ENCODE data around the gene IBA57. TPM values are rescaled to one million over a fixed set of nuclear protein-coding genes. Genes with fewer than 3 reads are reported as not detected.

IBA57 gene
- polyA plus RNA-seq, 1 of the 3 experiments (the other 2 are of a cell fraction) = 1.8 TPM

DNA sequence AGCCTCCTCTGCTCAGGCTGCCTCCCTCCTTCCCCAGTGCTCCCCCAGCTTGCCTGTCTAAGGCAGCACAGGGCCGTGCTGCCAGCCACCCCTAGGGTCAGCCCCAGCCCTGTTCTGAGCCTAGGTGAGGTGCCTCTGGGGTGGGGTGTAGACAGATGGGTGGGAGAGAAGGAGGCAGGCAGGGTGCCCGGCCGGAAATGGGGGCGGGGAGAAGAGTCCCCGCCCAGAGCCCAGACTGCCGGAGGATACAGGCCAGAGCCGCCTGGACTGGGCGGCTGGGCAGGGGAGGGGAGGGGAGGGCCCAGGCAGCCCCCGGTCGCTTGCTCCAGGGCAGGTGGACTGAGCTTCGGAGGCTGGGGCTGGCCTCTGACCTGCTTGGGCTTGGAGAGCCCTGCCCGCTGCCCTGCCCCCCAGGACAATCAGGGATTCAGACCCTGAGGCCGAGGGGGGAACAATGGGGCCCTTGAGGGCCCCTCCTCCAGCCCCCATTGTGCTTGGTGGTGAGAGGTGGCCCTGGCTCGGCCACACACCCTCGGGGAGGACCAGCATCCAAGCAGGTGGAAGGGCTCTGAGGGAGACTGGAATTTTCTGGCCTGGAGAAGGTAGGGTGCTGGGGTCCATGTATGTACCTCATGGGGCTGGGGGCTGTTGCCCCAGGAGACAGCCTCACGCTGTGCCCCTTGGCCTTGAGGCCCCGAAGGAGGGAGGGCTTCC is 16.0 kb upstream of the IBA57 start, which contains the start of gene GJC2:
Gene GJC2, plus strand, starts transcription at position 525 of the 714 bp plus-strand sequence. CDS start 7,829 bp downstream, outside the sequence.
- H3K4me1 ChIP-seq (ENCODE audit: control insufficient read depth in 1 of 2, insufficient read depth in 2 of 2, low read depth in 1 of 2, low read length in 1 of 2) = peaks cover 0 to 12% of the 10 kb centered on the region in 2 experiments; a peak in 1 of 4 replicates
- no peak within 1 kb of the TSS for H3K4me3 ChIP-seq (ENCODE audit: low read depth in 2 of 2, low read length in 1 of 2)
- ChIA-PET CTCF (interaction anchor here (2.8 kb wide), 1 partner anchor 16 kb away, joined by 17 read pairs; the partner anchor contains the start of gene IBA57), POLR2A (interaction anchor here (1.0 kb wide), 1 partner anchor 16 kb away, joined by 4 read pairs; the partner anchor contains the start of gene IBA57)
- no peaks in the 10 kb centered on the region for H3K9me3 ChIP-seq
- H3K9me2 ChIP-seq = no peaks in the 10 kb centered on the region
- peaks cover 0 to 36% of the 10 kb centered on the region in 2 experiments for H3K36me3 ChIP-seq (replicated peaks in 1 of 2; ENCODE audit: control insufficient read depth in 1 of 2, insufficient read depth in 2 of 2, low read length in 1 of 2)
- peak within 1 kb of the TSS in 1 of 2 experiments; percentile 4; a peak in 1 of 4 replicates for H3K27ac ChIP-seq (ENCODE audit: low read depth in 2 of 2, low read length in 1 of 2)
- H3K9ac ChIP-seq = no peak within 1 kb of the TSS
- no peak within 1 kb of the TSS for H3K4me2 ChIP-seq
- no peak for TF ChIP-seq GATA2 (CRISPR knock-in tag; IDR thresholded peaks at IDR 0.05)
- no peak for TF ChIP-seq RCOR1 (IDR thresholded peaks at IDR 0.05; ENCODE audit: low read length)
- TF ChIP-seq, protein P1, sequence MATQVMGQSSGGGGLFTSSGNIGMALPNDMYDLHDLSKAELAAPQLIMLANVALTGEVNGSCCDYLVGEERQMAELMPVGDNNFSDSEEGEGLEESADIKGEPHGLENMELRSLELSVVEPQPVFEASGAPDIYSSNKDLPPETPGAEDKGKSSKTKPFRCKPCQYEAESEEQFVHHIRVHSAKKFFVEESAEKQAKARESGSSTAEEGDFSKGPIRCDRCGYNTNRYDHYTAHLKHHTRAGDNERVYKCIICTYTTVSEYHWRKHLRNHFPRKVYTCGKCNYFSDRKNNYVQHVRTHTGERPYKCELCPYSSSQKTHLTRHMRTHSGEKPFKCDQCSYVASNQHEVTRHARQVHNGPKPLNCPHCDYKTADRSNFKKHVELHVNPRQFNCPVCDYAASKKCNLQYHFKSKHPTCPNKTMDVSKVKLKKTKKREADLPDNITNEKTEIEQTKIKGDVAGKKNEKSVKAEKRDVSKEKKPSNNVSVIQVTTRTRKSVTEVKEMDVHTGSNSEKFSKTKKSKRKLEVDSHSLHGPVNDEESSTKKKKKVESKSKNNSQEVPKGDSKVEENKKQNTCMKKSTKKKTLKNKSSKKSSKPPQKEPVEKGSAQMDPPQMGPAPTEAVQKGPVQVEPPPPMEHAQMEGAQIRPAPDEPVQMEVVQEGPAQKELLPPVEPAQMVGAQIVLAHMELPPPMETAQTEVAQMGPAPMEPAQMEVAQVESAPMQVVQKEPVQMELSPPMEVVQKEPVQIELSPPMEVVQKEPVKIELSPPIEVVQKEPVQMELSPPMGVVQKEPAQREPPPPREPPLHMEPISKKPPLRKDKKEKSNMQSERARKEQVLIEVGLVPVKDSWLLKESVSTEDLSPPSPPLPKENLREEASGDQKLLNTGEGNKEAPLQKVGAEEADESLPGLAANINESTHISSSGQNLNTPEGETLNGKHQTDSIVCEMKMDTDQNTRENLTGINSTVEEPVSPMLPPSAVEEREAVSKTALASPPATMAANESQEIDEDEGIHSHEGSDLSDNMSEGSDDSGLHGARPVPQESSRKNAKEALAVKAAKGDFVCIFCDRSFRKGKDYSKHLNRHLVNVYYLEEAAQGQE (IDR thresholded peaks at IDR 0.05; ENCODE audit: low read depth, low read length) = no peak
- H3K27me3 ChIP-seq (ENCODE audit: insufficient read depth) = no peaks in the 10 kb centered on the region
- H3K79me2 ChIP-seq (ENCODE audit: insufficient read depth) = peaks cover 25% of the 10 kb centered on the region
- H2AFZ ChIP-seq (ENCODE audit: low read depth) = no peak within 1 kb of the TSS
- H4K20me1 ChIP-seq (ENCODE audit: insufficient read depth) = peaks cover 31% of the 10 kb centered on the region
- 95% methylated on average over 9 of the region's 17 CpGs for WGBS (ENCODE audit: low lambda C conversion rate)
- DNase-seq = peak; percentile 74
- no peaks in the 10 kb centered on the region for H3F3A ChIP-seq (replicated peaks; ENCODE audit: insufficient read depth)

DNA sequence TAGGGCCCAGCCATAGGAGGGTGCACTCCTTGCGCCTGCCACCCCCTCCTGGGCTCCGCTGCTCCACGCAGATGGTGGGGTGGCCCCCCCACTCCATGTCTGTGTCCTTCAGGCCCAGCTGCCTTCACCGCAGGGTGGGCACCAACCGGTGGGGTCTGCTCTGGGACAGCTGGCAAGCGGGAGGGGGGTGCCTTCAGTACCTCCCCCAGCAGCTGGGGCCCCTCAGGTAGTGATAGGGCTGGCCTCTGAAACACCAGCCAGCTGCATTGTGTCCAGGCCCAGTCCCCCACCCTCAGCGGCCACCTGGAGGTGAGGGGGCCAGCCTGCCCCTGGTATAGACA is 15.5 kb upstream of the IBA57 start:
- POLR2A ChIA-PET = interaction anchor here (1.0 to 1.3 kb wide), 2 partner anchors 15 kb away, joined by 3 to 4 read pairs; partner anchors contain the start of gene IBA57
- H2AFZ ChIP-seq (ENCODE audit: low read depth) = no peak overlapping the region
- WGBS (ENCODE audit: low lambda C conversion rate) = 87% methylated on average over 3 of the region's 7 CpGs
- TF ChIP-seq MEF2A (IDR thresholded peaks at IDR 0.05; ENCODE audit: borderline replicate concordance, low read depth) (no peak), TCF12 (IDR thresholded peaks at IDR 0.05) (no peak), NRF1 (IDR thresholded peaks at IDR 0.05; ENCODE audit: low read depth, low read length) (no peak), POLR2AphosphoS5 (IDR thresholded peaks at IDR 0.05; ENCODE audit: low read depth, low read length) (no peak), RFX5 (IDR thresholded peaks at IDR 0.05; ENCODE audit: low read length) (no peak), CHD2 (IDR thresholded peaks at IDR 0.05; ENCODE audit: low read length, partially characterized antibody) (no peak), FOSL2 (IDR thresholded peaks at IDR 0.05; ENCODE audit: borderline replicate concordance, low read depth) (no peak), NFIC (IDR thresholded peaks at IDR 0.05; ENCODE audit: borderline replicate concordance) (no peak), RAD21 (IDR thresholded peaks at IDR 0.05; ENCODE audit: low read length) (no peak), GABPA (IDR thresholded peaks at IDR 0.05; ENCODE audit: low read depth) (no peak), FOXJ3 (CRISPR knock-in tag; IDR thresholded peaks at IDR 0.05) (no peak), SMC3 (IDR thresholded peaks at IDR 0.05; ENCODE audit: low read depth, low read length) (no peak)
- TF ChIP-seq, protein P2, sequence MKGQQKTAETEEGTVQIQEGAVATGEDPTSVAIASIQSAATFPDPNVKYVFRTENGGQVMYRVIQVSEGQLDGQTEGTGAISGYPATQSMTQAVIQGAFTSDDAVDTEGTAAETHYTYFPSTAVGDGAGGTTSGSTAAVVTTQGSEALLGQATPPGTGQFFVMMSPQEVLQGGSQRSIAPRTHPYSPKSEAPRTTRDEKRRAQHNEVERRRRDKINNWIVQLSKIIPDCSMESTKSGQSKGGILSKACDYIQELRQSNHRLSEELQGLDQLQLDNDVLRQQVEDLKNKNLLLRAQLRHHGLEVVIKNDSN (IDR thresholded peaks at IDR 0.05; ENCODE audit: borderline replicate concordance, low read depth) = no peak
- TF ChIP-seq, protein P3, sequence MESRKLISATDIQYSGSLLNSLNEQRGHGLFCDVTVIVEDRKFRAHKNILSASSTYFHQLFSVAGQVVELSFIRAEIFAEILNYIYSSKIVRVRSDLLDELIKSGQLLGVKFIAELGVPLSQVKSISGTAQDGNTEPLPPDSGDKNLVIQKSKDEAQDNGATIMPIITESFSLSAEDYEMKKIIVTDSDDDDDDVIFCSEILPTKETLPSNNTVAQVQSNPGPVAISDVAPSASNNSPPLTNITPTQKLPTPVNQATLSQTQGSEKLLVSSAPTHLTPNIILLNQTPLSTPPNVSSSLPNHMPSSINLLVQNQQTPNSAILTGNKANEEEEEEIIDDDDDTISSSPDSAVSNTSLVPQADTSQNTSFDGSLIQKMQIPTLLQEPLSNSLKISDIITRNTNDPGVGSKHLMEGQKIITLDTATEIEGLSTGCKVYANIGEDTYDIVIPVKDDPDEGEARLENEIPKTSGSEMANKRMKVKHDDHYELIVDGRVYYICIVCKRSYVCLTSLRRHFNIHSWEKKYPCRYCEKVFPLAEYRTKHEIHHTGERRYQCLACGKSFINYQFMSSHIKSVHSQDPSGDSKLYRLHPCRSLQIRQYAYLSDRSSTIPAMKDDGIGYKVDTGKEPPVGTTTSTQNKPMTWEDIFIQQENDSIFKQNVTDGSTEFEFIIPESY (IDR thresholded peaks at IDR 0.05; ENCODE audit: borderline replicate concordance, low read depth) = no peak

More for the DNA sequence above, 15.5 kb upstream of the IBA57 start:
- Histone ChIP-seq H3K4me2 (no peak overlapping the region), H4K20me1 (ENCODE audit: insufficient read depth) (peaks cover 26% of the 10 kb centered on the region), H3K27me3 (ENCODE audit: insufficient read depth) (no peaks in the 10 kb centered on the region), H3K27ac (ENCODE audit: low read depth in 2 of 2, low read length in 1 of 2) (peak overlapping the region in 1 of 2 experiments; percentile 4; a peak in 1 of 4 replicates), H3K4me1 (ENCODE audit: control insufficient read depth in 1 of 2, insufficient read depth in 2 of 2, low read depth in 1 of 2, low read length in 1 of 2) (peaks cover 0 to 12% of the 10 kb centered on the region in 2 experiments; a peak in 1 of 4 replicates), H3K36me3 (replicated peaks in 1 of 2; ENCODE audit: control insufficient read depth in 1 of 2, insufficient read depth in 2 of 2, low read length in 1 of 2) (peaks cover 0 to 35% of the 10 kb centered on the region in 2 experiments), H3K9me3 (no peaks in the 10 kb centered on the region), H3K9ac (no peak overlapping the region), H3K4me3 (ENCODE audit: low read depth in 2 of 2, low read length in 1 of 2) (no peak overlapping the region), H3K79me2 (ENCODE audit: insufficient read depth) (peaks cover 20% of the 10 kb centered on the region), H3K9me2 (no peaks in the 10 kb centered on the region), H3F3A (replicated peaks; ENCODE audit: insufficient read depth) (no peaks in the 10 kb centered on the region)
- CTCF ChIA-PET = interaction anchor here (2.8 kb wide), 1 partner anchor 15 kb away, joined by 17 read pairs; the partner anchor contains the start of gene IBA57
- DNase-seq = peak; percentile 47
